Measurements from ENCODE around the gene MSANTD2. TPM values are rescaled to one million over a fixed set of nuclear protein-coding genes. Genes with fewer than 3 reads are reported as not detected.

Gene MSANTD2
- total and polyA plus RNA-seq, 9 of the 15 experiments (the other 6 are each of a cell fraction or from before 2014, with no cell fraction given), result 1.3 to 9.9 (median 5.3) TPM

- ATAC-seq, result no peak
- H3K79me2 ChIP-seq (ENCODE audit: control insufficient read depth, insufficient read depth, low read length), result no peaks in the 10 kb centered on the region
- FAIRE-seq, result no peak
- in situ Hi-C loops (cut with MboI), result loop anchor here (25.0 kb wide), 1 partner anchor 434 kb away; the partner anchor contains the start of gene OR8B4
- H3K4me1 ChIP-seq (replicated peaks in 1 of 2; ENCODE audit: control insufficient read depth in 2 of 2, insufficient read depth in 2 of 2, low read length in 2 of 2), result peaks cover 3 to 6% of the 10 kb centered on the region in 2 experiments; a peak in 3 of 5 replicates
- CTCF ChIA-PET (ENCODE audit: low intra/inter-chr PET ratio), result no interaction called here
- H3K4me2 ChIP-seq (ENCODE audit: insufficient read depth, low read length), result no peak overlapping the region
- no peak for DNase-seq (ENCODE audit: extremely low read depth in 1 of 4, low spot score in 3 of 4)
- intact Hi-C loops (cut with micrococcal nuclease), result no loop called here
- no peaks in the 10 kb centered on the region for H3K36me3 ChIP-seq (ENCODE audit: control insufficient read depth, insufficient read depth, low read length)
- H2AFZ ChIP-seq (ENCODE audit: low read depth, low read length), result no peak overlapping the region
- H4K20me1 ChIP-seq (replicated peaks; ENCODE audit: control insufficient read depth, insufficient read depth, low read length), result 0 out of 2 replicates have a peak, but pooled peaks cover 6% of the 10 kb centered on the region
- H3K9me1 ChIP-seq (ENCODE audit: control insufficient read depth, insufficient read depth, low read length), result no peaks in the 10 kb centered on the region
- POLR2A ChIA-PET, result no interaction called here
- peaks cover 53 to 62% of the 10 kb centered on the region in 2 experiments for H3K27me3 ChIP-seq (ENCODE audit: control insufficient read depth in 2 of 2, insufficient read depth in 2 of 2, low read length in 2 of 2)
- WGBS (ENCODE audit: insufficient coverage, low coverage, missing lambda C conversion rate), result under 1% methylated on average over 11 of the region's 11 CpGs
- no peak overlapping the region for H3K4me3 ChIP-seq
- H3K27ac ChIP-seq (ENCODE audit: extremely low read depth, low read depth, low read length), result no peak overlapping the region
- TF ChIP-seq NCOA6 (IDR thresholded peaks at IDR 0.05), result no peak
- no peak for TF ChIP-seq ZNF324 (CRISPR knock-in tag; IDR thresholded peaks at IDR 0.05)
- no TSS peak for BruUV-seq (replicated peaks)
- no peaks in the 10 kb centered on the region for H3K9me3 ChIP-seq (replicated peaks; ENCODE audit: control insufficient read depth, insufficient read depth, low read depth, low read length)
- H3K9ac ChIP-seq (ENCODE audit: insufficient read depth in 1 of 2, low read depth in 2 of 2, low read length in 2 of 2), result no peak overlapping the region
Measured at GRCh38 chr11:124846070-124846673, 46.0 kb upstream of the MSANTD2 start.

- in situ Hi-C loops (cut with MboI) (loop anchor here (25.0 kb wide), 1 partner anchor 432 kb away; the partner anchor contains the start of gene OR8B4), intact Hi-C loops (cut with micrococcal nuclease) (no loop called here)
- Histone ChIP-seq H3K79me2 (ENCODE audit: control insufficient read depth, insufficient read depth, low read length) (no peaks in the 10 kb centered on the region), H3K27me3 (ENCODE audit: control insufficient read depth in 2 of 2, insufficient read depth in 2 of 2, low read length in 2 of 2) (peaks cover 58 to 66% of the 10 kb centered on the region in 2 experiments), H4K20me1 (replicated peaks; ENCODE audit: control insufficient read depth, insufficient read depth, low read length) (0 out of 2 replicates have a peak, but pooled peaks cover 6% of the 10 kb centered on the region), H3K9me3 (replicated peaks; ENCODE audit: control insufficient read depth, insufficient read depth, low read depth, low read length) (no peaks in the 10 kb centered on the region), H3K4me1 (replicated peaks in 1 of 2; ENCODE audit: control insufficient read depth in 2 of 2, insufficient read depth in 2 of 2, low read length in 2 of 2) (peaks cover 3 to 8% of the 10 kb centered on the region in 2 experiments; a peak in 3 of 5 replicates), H3K4me3 (no peak overlapping the region), H3K9ac (ENCODE audit: insufficient read depth in 1 of 2, low read depth in 2 of 2, low read length in 2 of 2) (no peak overlapping the region), H3K27ac (ENCODE audit: extremely low read depth, low read depth, low read length) (no peak overlapping the region), H3K36me3 (ENCODE audit: control insufficient read depth, insufficient read depth, low read length) (no peaks in the 10 kb centered on the region), H3K4me2 (ENCODE audit: insufficient read depth, low read length) (no peak overlapping the region), H3K9me1 (ENCODE audit: control insufficient read depth, insufficient read depth, low read length) (no peaks in the 10 kb centered on the region), H2AFZ (ENCODE audit: low read depth, low read length) (no peak overlapping the region; the same call in 1 of the 2 replicates)
- no peak for TF ChIP-seq ZNF639 (CRISPR knock-in tag; conservative IDR thresholded peaks at IDR 0.05 in 1 of 2, IDR thresholded peaks at IDR 0.05 in 1 of 2)
- TF ChIP-seq CGGBP1 (CRISPR knock-in tag; IDR thresholded peaks at IDR 0.05), result no peak
- TF ChIP-seq RBM15 (IDR thresholded peaks at IDR 0.05; ENCODE audit: insufficient read depth, low read length), result no peak
- peak; percentile 34 for TF ChIP-seq ZFP36 (IDR thresholded peaks at IDR 0.05; ENCODE audit: low read depth, low read length, partially characterized antibody)
- POLR2A ChIA-PET, result interaction anchor here (0.6 kb wide), 1 partner anchor 438 kb away, joined by 4 read pairs; no protein-coding TSS in a partner anchor
- no TSS peak for BruUV-seq (replicated peaks)
- FAIRE-seq (no peak), DNase-seq (ENCODE audit: extremely low read depth in 1 of 4, low spot score in 3 of 4) (no peak), ATAC-seq (no peak)
- CTCF ChIA-PET (ENCODE audit: low intra/inter-chr PET ratio), result no interaction called here
- WGBS (ENCODE audit: insufficient coverage, low coverage, missing lambda C conversion rate), result 4% methylated on average over 8 of the region's 8 CpGs
Measured at GRCh38 chr11:124844664-124845079, 44.5 kb upstream of the MSANTD2 start.
